ENCODE data around the gene RAD23A. TPM values are rescaled to one million over a fixed set of nuclear protein-coding genes. Genes with fewer than 3 reads are reported as not detected.

Gene RAD23A
- total RNA-seq, 2 donors from 2014 or later = 129 to 156 TPM

GRCh38 chr19:12979974-12980373 is 34.3 kb downstream of the RAD23A start:
- Mint-ChIP-seq H3K4me3 (no peak overlapping the region), H3K36me3 (ENCODE audit: low read depth) (no peaks in the 10 kb centered on the region), H3K27me3 (peaks cover 11% of the 10 kb centered on the region), H3K4me1 (peaks cover 4% of the 10 kb centered on the region), H3K9me3 (no peaks in the 10 kb centered on the region), H3K27ac (no peak overlapping the region)
- ATAC-seq (replicated peaks) = no peak

- ATAC-seq (replicated peaks) = no peak
- peaks cover 4% of the 10 kb centered on the region for H3K4me1 Mint-ChIP-seq
- H3K27ac Mint-ChIP-seq = no peak overlapping the region
- no peaks in the 10 kb centered on the region for H3K9me3 Mint-ChIP-seq
- no peak overlapping the region for H3K4me3 Mint-ChIP-seq
- H3K36me3 Mint-ChIP-seq (ENCODE audit: low read depth) = no peaks in the 10 kb centered on the region
- H3K27me3 Mint-ChIP-seq = peaks cover 10% of the 10 kb centered on the region
Measured at GRCh38 chr19:12982648-12983047, 37.0 kb downstream of the RAD23A start.

- Mint-ChIP-seq H3K27ac (no peak overlapping the region), H3K4me3 (no peak overlapping the region), H3K9me3 (no peaks in the 10 kb centered on the region), H3K36me3 (ENCODE audit: low read depth) (no peaks in the 10 kb centered on the region), H3K4me1 (peaks cover under 1% of the 10 kb centered on the region), H3K27me3 (peaks cover 5% of the 10 kb centered on the region)
- ATAC-seq (replicated peaks) = no peak
Measured at GRCh38 chr19:12983091-12983490, 37.4 kb downstream of the RAD23A start.

- no peaks in the 10 kb centered on the region for H3K36me3 Mint-ChIP-seq (ENCODE audit: low read depth)
- no peak overlapping the region for H3K4me3 Mint-ChIP-seq
- H3K9me3 Mint-ChIP-seq = no peaks in the 10 kb centered on the region
- peak; percentile 83 for ATAC-seq (replicated peaks)
- peaks cover 4% of the 10 kb centered on the region for H3K27me3 Mint-ChIP-seq
- no peaks in the 10 kb centered on the region for H3K4me1 Mint-ChIP-seq
- no peak overlapping the region for H3K27ac Mint-ChIP-seq
Measured at GRCh38 chr19:12983542-12984142, 38.0 kb downstream of the RAD23A start.

GRCh38 chr19:12984143-12984627 is 38.5 kb downstream of the RAD23A start:
- Mint-ChIP-seq H3K27me3 (peaks cover 4% of the 10 kb centered on the region), H3K4me3 (no peak overlapping the region), H3K36me3 (ENCODE audit: low read depth) (no peaks in the 10 kb centered on the region), H3K27ac (no peak overlapping the region), H3K4me1 (no peaks in the 10 kb centered on the region), H3K9me3 (no peaks in the 10 kb centered on the region)
- no peak for ATAC-seq (replicated peaks)

- H3K27me3 Mint-ChIP-seq = peaks cover 4% of the 10 kb centered on the region
- H3K36me3 Mint-ChIP-seq (ENCODE audit: low read depth) = no peaks in the 10 kb centered on the region
- no peaks in the 10 kb centered on the region for H3K4me1 Mint-ChIP-seq
- H3K27ac Mint-ChIP-seq = no peak overlapping the region
- H3K4me3 Mint-ChIP-seq = no peak overlapping the region
- ATAC-seq (replicated peaks) = no peak
- H3K9me3 Mint-ChIP-seq = no peaks in the 10 kb centered on the region
Measured at GRCh38 chr19:12984683-12985048, 39.0 kb downstream of the RAD23A start.

- no peak overlapping the region for H3K27ac Mint-ChIP-seq
- peak; percentile 47 for ATAC-seq (replicated peaks)
- H3K4me3 Mint-ChIP-seq = no peak overlapping the region
Measured at GRCh38 chr19:12985049-12985776, 39.6 kb downstream of the RAD23A start.

DNA sequence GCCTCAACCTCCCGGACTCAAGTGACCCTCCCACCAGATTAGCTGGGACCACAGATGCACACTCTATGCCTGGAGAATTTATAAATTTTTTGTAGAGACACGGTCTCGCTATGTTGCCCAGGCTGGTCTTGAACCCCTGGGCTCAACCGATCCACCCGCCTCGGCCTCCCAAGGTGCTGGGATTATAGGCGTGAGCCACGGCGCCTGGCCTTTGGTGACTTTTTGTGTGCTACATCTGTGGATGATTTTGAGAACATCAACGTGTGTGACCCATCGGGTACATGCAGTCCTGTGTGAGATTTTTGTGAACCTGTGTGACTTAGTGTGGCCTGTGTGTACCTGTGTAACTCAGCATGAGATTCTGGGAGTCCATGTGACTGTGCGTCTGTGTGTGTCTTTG is 41.1 kb downstream of the RAD23A start:
- no peaks in the 10 kb centered on the region for H3K36me3 Mint-ChIP-seq (ENCODE audit: low read depth)
- H3K4me1 Mint-ChIP-seq = no peaks in the 10 kb centered on the region
- no peak overlapping the region for H3K27ac Mint-ChIP-seq
- H3K4me3 Mint-ChIP-seq = no peak overlapping the region
- H3K9me3 Mint-ChIP-seq = no peaks in the 10 kb centered on the region
- peaks cover 4% of the 10 kb centered on the region for H3K27me3 Mint-ChIP-seq
- no peak for ATAC-seq (replicated peaks)

More at GRCh38 chr19:12985049-12985776, 39.6 kb downstream of the RAD23A start:
- Mint-ChIP-seq H3K36me3 (ENCODE audit: low read depth) (no peaks in the 10 kb centered on the region), H3K9me3 (no peaks in the 10 kb centered on the region), H3K4me1 (no peaks in the 10 kb centered on the region), H3K27me3 (peaks cover 4% of the 10 kb centered on the region)

- Mint-ChIP-seq H3K36me3 (ENCODE audit: low read depth) (no peaks in the 10 kb centered on the region), H3K27me3 (peaks cover 4% of the 10 kb centered on the region), H3K4me1 (no peaks in the 10 kb centered on the region), H3K27ac (no peak overlapping the region), H3K9me3 (no peaks in the 10 kb centered on the region), H3K4me3 (no peak overlapping the region)
- no peak for ATAC-seq (replicated peaks)
Measured at GRCh38 chr19:12987190-12987589, 41.5 kb downstream of the RAD23A start.

DNA sequence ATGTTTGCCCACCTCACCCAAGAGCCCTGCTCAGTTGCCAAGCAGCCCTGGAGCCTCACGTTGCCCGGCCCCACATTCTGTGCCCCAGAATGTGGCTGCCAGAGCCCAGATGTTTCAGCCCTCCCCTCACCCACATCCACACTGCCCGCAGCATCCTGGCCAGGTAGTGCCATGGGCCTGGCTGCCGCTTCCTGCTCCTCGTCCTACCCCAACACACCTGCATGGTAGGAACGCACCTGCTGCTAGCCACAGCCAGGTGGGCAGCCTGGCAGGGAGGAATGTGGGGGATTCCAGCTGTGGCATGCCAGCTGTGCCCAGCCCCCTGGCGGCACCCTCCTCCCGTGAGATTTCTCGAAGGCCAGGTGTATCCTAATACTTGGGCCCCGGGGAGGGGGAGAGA is 42.1 kb downstream of the RAD23A start:
- Mint-ChIP-seq H3K27ac (no peak overlapping the region), H3K27me3 (peaks cover 4% of the 10 kb centered on the region), H3K4me3 (no peak overlapping the region), H3K36me3 (ENCODE audit: low read depth) (no peaks in the 10 kb centered on the region), H3K4me1 (no peaks in the 10 kb centered on the region), H3K9me3 (no peaks in the 10 kb centered on the region)
- ATAC-seq (replicated peaks) = no peak

GRCh38 chr19:12990431-12990830 is 44.8 kb downstream of the RAD23A start:
- H3K4me1 Mint-ChIP-seq = peaks cover 6% of the 10 kb centered on the region
- H3K9me3 Mint-ChIP-seq = no peaks in the 10 kb centered on the region
- peaks cover 6% of the 10 kb centered on the region for H3K36me3 Mint-ChIP-seq (ENCODE audit: low read depth)
- no peak overlapping the region for H3K27ac Mint-ChIP-seq
- H3K4me3 Mint-ChIP-seq = no peak overlapping the region
- ATAC-seq (replicated peaks) = no peak
- peaks cover 16% of the 10 kb centered on the region for H3K27me3 Mint-ChIP-seq

GRCh38 chr19:12990853-12991252 is 45.2 kb downstream of the RAD23A start:
- no peak for ATAC-seq (replicated peaks)
- Mint-ChIP-seq H3K36me3 (ENCODE audit: low read depth) (peaks cover 6% of the 10 kb centered on the region), H3K27me3 (peaks cover 16% of the 10 kb centered on the region), H3K4me3 (no peak overlapping the region), H3K9me3 (no peaks in the 10 kb centered on the region), H3K27ac (no peak overlapping the region), H3K4me1 (peaks cover 6% of the 10 kb centered on the region)

DNA sequence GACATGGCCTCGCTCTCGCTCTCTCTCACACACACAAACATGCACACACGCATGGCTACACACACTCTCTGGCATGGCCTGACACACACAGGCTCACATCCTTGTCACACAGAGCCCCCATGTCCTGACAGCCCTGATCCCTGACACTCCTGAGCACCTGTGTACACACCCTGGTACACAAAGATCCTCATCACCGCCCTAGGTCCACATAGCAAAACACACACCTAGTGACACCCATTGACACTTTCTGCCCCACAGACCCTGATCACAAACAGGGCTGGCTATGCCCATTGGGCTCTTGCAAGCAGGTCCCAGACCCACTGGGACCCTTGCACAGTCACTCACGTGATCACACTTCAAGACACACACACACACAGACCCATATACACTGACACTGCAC is 45.6 kb downstream of the RAD23A start:
- Mint-ChIP-seq H3K4me3 (no peak overlapping the region), H3K4me1 (peaks cover 6% of the 10 kb centered on the region), H3K36me3 (ENCODE audit: low read depth) (peaks cover 6% of the 10 kb centered on the region), H3K9me3 (no peaks in the 10 kb centered on the region), H3K27ac (no peak overlapping the region), H3K27me3 (peaks cover 16% of the 10 kb centered on the region)
- ATAC-seq (replicated peaks) = no peak

GRCh38 chr19:12992729-12993128 is 47.1 kb downstream of the RAD23A start:
- H3K4me1 Mint-ChIP-seq = peaks cover 6% of the 10 kb centered on the region
- H3K9me3 Mint-ChIP-seq = no peaks in the 10 kb centered on the region
- H3K27me3 Mint-ChIP-seq = peaks cover 12% of the 10 kb centered on the region
- no peak overlapping the region for H3K4me3 Mint-ChIP-seq
- peaks cover 6% of the 10 kb centered on the region for H3K36me3 Mint-ChIP-seq (ENCODE audit: low read depth)
- no peak for ATAC-seq (replicated peaks)
- H3K27ac Mint-ChIP-seq = no peak overlapping the region

DNA sequence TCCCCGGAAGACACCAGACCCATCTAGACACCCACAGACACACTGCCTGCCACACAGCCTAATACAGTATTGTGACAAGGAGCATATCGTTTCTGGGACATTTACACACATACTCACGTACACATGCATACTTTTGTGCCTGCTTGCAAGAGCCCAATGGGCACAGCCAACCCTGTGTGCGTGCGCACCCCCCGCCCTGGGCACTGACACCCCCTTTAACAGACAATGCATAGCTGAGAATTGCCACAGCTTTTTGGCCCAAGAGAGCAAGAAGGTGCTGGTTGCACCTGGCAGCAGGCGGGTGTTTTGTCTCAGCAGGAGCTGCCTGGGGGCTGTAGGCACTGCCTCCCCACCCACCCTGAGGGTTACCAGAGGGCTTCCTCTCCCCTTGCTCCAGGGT is 47.9 kb downstream of the RAD23A start:
- peaks cover 6% of the 10 kb centered on the region for H3K4me1 Mint-ChIP-seq
- peaks cover 6% of the 10 kb centered on the region for H3K36me3 Mint-ChIP-seq (ENCODE audit: low read depth)
- H3K9me3 Mint-ChIP-seq = no peaks in the 10 kb centered on the region
- H3K4me3 Mint-ChIP-seq = no peak overlapping the region
- no peak for ATAC-seq (replicated peaks)
- peaks cover 16% of the 10 kb centered on the region for H3K27me3 Mint-ChIP-seq
- no peak overlapping the region for H3K27ac Mint-ChIP-seq

Measured in activated T-helper 17 cell treated with anti-CD3 and anti-CD28 coated beads, Interleukin-2, amount 50 U/mL, for 72 hours (primary cell).